IMR-90 (cell line): Measurements from ENCODE around the gene UCK2.

Experiments used
- SMC3 ChIP-seq: fragments of 150-350 bp; IDR thresholded peaks from 2 replicates; pipeline ENCODE4 v1.6.1; 2016; ENCODE audit warnings: low read depth, mild to moderate bottlenecking, antibody characterized with exemption, low read length, moderate library complexity
- TF ChIP-seq, protein P1 (sequence below): conservative IDR thresholded peaks from 2 replicates; pipeline ENCODE4 v1.5.1; 2012; ENCODE audit warnings: mild to moderate bottlenecking, low read depth, low read length, improper control_type of control experiment

DNA sequence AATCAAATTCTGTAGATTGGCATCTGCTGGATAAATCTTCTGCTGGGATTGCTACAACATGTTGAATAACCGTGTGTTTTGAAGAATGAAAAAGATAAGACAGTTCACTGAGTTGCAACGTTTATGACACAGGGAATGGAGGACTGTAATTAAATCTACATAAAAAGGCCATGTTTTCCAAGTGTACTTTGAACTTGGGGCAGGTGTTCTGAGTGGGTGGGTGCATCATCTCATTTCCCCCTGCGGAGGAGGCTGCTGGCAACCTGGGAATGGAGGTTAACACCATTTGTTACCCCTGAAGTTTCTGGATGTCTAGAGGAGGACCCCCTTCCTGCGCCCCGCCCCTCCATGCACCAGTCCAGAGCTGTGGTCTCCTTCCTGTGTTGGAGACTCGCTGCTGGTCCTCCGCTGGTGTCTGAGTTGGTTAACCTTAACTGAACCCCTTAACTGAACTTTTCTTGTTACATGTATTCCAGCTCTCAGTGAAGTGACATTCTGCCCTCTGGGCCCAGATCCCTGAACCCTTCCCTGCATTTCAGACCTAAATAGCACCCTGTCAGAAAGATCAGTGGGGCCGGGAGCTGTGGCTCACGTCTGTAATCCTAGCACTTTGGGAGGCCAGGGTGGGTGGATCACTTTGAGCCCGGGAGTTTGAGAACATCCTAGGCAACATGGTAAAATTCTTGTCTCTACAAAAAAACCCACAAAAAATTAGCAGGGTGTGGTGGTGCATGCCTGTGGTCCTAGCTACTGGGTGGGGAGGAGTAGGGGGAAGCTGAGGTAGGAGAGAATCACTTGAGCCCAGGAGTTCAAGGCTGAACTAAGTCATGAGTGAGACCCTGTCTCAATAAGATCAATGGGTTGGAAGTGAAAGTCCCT, 31.8 kb downstream of the UCK2 start:
- TF ChIP-seq, protein P1, sequence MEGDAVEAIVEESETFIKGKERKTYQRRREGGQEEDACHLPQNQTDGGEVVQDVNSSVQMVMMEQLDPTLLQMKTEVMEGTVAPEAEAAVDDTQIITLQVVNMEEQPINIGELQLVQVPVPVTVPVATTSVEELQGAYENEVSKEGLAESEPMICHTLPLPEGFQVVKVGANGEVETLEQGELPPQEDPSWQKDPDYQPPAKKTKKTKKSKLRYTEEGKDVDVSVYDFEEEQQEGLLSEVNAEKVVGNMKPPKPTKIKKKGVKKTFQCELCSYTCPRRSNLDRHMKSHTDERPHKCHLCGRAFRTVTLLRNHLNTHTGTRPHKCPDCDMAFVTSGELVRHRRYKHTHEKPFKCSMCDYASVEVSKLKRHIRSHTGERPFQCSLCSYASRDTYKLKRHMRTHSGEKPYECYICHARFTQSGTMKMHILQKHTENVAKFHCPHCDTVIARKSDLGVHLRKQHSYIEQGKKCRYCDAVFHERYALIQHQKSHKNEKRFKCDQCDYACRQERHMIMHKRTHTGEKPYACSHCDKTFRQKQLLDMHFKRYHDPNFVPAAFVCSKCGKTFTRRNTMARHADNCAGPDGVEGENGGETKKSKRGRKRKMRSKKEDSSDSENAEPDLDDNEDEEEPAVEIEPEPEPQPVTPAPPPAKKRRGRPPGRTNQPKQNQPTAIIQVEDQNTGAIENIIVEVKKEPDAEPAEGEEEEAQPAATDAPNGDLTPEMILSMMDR = no peak
- TF ChIP-seq SMC3 = no peak
